CD4-positive, alpha-beta T cell treated with Interferon alpha-2 for 1 hour (primary cell): ENCODE data around the gene SQSTM1.
"Not testable (repeated sequence)": the region's sequence is repeated elsewhere in the genome, so short reads cannot be mapped to it uniquely, and the experiment has no call there.

Experiments
- DNase-seq, 2 donors: peaks; one replicate each; pipeline ENCODE4 v3.0.0-alpha.2; 2020 to 2022

The SQSTM1 gene

DNA sequence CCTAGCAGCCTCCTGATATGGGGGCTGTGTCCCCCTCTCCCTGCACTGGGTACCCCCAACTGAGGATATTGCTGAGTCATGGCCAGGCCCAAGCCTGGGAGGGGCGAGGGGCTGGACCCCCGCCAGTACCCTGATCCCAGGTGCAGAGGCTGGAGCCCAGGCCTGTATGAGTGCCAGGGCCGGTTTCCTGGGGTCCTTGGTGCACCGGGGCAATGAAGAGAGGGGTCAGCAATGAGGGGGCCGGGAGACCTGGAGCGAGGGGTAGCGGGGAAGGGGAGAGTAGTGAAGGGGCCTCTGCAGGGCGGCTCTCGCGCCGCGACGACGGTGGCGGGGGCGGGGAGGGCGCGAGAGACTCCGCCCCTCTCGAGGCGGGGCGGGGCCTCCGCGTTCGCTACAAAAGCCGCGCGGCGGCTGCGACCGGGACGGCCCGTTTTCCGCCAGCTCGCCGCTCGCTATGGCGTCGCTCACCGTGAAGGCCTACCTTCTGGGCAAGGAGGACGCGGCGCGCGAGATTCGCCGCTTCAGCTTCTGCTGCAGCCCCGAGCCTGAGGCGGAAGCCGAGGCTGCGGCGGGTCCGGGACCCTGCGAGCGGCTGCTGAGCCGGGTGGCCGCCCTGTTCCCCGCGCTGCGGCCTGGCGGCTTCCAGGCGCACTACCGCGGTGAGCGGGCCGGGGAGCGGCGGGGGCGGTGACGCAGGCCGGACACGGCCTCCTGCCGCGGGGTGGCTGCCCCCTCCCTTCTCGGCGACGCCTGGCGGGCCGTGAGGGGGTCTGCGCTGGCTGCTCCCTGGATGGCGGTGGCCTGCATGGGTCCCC is at the start of gene SQSTM1:
Gene SQSTM1, plus strand, starts transcription at position 423 of the 815 bp plus-strand sequence. Its CDS starts 32 bp downstream, at position 455.
- DNase-seq = peak; percentile 79 to 89

DNA sequence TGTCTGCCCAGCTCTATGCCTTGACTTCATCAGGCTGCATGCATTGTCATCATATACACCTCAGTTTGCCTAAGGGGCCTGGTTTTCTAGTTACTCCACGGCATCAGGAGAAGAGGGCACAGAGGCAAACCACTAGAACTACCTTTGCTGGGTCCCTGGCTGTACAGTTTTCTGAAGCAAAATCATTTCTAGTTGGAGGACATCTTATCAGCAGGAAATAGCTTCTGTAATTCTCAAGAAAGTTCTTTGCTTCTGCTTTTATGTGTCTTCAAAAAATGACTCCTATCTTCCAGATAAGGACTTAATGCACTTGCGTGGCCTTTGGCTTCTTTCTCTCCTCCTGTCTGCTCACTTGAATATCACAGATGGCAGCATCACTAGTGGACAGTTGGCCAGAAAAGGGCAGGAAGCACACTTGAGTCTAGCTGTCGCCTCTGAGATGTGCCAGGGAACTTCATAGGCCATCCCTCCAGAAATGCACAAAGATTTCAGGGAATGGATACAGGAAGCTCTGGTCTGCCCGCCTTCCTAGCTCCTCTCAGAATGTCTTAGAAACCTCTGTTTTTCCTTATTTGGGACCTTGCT is 49.3 kb upstream of the SQSTM1 start:
- no peak for DNase-seq

GRCh38 chr5:179772351-179772750 is 48.4 kb upstream of the SQSTM1 start:
- no peak for DNase-seq

- no peak for DNase-seq
Measured at GRCh38 chr5:179773686-179774040, 47.0 kb upstream of the SQSTM1 start.

DNA sequence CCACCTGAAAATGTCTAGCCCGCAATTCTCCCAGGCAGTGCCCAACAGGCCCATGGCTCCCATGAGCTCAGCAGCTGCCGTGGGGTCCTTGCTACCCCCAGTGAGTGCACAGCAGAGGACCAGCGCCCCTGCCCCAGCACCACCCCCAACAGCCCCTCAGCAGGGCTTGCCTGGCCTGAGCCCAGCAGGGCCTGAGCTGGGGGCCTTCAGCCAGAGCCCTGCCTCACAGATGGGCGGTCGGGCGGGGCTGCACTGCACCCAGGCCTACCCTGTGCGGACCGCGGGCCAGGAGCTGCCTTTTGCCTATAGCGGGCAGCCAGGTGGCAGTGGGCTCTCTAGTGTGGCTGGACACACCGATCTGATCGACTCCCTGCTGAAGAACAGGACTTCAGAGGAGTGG is 46.3 kb upstream of the SQSTM1 start:
- DNase-seq = no peak

GRCh38 chr5:179776411-179776938 is 44.2 kb upstream of the SQSTM1 start:
- DNase-seq = no peak

- DNase-seq = no peak
Measured at GRCh38 chr5:179777456-179777855, 43.2 kb upstream of the SQSTM1 start.

GRCh38 chr5:179777909-179778308 is 42.8 kb upstream of the SQSTM1 start:
- no peak for DNase-seq

- DNase-seq = no peak
Measured at GRCh38 chr5:179778591-179778990, 42.1 kb upstream of the SQSTM1 start.

- DNase-seq = no peak
Measured at GRCh38 chr5:179779826-179780225, 40.9 kb upstream of the SQSTM1 start.

GRCh38 chr5:179780362-179780761 is 40.3 kb upstream of the SQSTM1 start:
- DNase-seq = no peak

GRCh38 chr5:179781846-179782245 is 38.9 kb upstream of the SQSTM1 start:
- no peak for DNase-seq

- no peak for DNase-seq
Measured at GRCh38 chr5:179783128-179783527, 37.6 kb upstream of the SQSTM1 start.

GRCh38 chr5:179786861-179787260 is 33.8 kb upstream of the SQSTM1 start:
- DNase-seq = no peak

- DNase-seq = no peak
Measured at GRCh38 chr5:179788193-179788854, 32.4 kb upstream of the SQSTM1 start.

GRCh38 chr5:179789278-179789677 is 31.4 kb upstream of the SQSTM1 start:
- DNase-seq = not testable (repeated sequence)

DNA sequence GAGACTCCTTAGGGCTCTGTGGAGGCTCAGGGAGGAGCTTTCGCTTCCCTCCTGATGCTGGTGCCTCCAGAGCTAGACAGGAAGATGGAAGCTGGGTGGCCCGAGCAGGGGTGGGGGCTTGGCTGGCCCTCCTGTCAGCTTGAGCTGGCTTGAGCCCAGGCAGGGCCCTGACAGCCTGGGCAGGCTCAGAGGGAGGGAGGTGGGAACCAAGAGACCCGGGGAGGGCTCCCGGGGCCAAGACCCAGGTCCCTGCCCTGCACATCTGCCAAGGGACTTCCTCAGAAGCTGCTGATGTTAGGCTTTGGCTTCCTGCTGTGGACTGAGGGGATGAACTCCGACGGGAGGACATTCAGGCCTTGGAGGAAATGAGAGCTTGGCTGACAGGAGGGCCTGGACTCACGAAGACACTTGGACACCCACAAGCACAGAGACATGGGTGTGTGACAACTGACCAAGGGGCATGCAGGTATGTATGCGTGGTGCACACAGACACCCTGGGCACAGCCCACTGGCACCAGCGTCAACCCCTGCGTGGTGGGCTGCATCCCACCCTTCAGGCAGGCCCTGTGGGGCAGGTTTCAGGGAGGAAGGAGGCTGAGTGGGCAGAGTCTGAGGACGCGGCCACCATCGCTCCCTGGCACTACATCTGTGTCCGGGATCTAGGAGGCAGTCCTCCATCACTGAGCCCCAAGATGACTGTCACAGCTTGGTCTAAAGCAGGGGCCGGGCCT is 28.7 kb upstream of the SQSTM1 start:
- no peak for DNase-seq

DNA sequence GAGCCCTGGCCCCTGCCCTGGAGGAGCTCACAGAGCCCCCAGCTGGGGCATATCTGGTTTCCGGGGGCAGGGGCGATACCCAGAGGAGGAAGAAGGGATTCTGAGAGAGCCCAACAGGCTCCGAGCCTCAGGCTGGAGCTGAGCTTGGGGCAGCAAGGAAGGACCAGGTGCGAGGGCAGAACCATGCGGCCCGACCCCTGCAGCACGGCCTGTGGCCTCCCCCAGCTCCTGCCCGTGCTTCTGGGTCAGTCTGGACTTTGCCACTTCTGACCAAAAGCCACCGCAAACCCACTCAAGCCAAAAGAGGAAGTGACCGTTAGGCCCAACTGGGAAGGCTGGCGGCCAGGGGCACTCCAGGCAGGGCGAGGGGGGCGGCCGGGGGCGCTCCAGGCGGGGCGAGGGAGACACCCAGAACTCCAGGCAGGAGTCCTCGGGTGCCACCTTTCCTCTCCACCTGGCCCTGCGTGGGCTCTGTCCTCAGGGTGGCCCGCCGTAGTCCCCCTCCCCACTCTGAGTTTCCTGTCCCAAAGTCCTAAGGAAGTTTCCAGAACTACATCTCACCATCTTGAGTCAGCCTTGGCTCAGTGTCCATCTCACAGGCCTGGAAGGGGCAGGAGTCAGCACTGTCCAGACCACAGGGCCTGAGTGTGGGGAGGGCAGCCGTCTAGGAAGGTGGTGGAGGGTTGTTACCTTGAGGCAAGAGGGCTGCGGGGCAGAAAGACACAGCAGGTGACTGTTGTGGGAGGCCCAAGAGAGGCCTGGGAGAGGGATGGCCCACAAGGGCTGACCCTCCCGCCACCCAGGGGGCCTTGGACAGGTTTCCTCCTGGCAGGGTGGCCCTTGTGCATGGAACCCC is 27.9 kb upstream of the SQSTM1 start:
- DNase-seq = no peak

- DNase-seq = peak; percentile 58 to 71
Measured at GRCh38 chr5:179793468-179794139, 27.1 kb upstream of the SQSTM1 start, which contains the start of gene LTC4S. TSS of gene LTC4S (plus strand) at chr5:179793986. CDS start at chr5:179794081, 95 bp downstream.

DNA sequence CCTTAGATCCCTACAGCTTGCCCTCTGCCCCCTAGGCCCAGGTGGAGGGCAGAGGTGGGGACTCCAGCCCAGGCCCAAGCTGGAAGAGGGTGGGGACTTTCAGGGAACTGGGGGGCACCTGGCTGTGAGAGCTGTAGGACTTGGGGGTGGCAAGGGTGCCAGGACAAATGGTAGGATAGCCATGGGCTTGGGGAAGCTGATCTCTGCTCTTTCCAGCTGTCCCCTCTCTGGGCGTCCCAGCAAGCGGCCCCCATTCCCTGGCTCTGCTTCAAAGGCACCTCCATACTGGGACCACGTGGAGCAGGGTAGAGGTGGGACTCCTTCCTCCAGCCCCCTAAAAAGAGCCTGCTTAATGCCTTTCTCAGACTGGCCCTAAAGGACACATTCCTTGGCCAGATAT is 26.5 kb upstream of the SQSTM1 start:
- no peak for DNase-seq

GRCh38 chr5:179794575-179794974 is 26.1 kb upstream of the SQSTM1 start:
- no peak for DNase-seq
